ENCODE results near the gene AP3S1.

DNA sequence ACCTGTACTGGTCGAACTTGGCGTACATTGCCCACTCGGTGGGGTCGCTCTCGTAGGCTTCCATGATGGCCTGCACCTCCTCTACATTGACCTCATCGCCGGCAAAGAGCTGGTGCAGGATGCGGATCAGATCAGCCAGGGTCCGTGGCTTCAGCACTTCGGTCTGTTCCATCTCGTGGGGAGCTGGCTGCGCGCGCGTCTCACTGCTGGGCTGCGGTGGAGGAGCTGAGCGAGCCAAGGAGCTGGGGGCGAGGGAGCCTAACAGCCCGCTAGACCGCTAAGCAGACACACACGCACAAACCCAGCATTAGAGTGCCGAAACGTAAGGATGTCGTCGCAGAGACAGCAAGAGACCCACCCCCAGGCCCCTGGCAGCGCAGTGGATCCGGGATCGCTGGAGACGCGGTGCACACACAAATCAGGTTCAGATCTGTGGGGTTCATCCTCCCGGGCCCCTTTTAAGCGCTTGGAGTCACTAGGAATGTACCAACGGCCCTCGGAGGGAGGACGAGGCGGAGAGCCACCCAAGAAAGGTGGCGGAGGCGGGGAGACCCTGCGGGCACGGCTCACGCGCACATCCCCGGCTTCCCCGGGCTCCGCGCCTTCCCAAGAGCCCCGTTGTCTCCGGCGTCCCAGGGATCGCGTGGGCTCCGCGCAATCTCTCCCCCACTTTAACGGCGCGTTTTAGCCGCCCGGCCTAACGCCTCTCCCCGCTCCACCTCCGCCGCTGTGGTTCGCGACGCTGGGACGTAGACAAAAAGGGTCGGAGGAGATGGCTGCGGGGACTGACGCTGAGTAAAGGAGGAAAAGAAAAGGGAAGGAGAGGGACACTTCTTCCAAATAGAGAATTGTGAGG is 25.3 kb upstream of the AP3S1 start, which contains the start of gene CDO1:
- TF ChIP-seq CHD4 (IDR thresholded peaks at IDR 0.05; ENCODE audit: borderline replicate concordance) = no peak
- TF ChIP-seq HOXB5 (CRISPR knock-in tag; IDR thresholded peaks at IDR 0.05) = no peak

Measured in A549 (cell line).